ENCODE measurements around the gene KCTD20. TPM values are rescaled to one million over a fixed set of nuclear protein-coding genes. Genes with fewer than 3 reads are reported as not detected.

Gene KCTD20
- total RNA-seq, 2 experiments from 2014 or later: 73.6 to 84.6 TPM

DNA sequence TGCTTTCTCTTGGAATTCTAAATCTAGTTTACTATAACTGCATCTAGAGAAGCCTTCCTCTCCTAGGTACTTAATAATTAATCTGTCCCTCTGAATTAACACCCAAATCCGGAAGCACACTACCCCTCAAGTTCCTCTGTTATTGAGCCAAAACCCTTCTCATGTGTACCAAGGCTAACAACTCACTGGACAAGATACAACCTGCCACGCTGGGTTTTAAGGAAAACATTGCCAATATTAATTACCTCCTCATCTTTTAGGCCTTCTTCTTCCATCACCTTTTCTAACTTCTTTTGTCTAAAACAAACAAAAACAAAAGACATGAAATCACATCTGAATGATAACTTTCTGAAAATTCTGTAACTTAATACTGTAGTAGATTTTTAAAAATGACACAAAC is 82.5 kb downstream of the KCTD20 start:
- Histone ChIP-seq H3K79me2 (ENCODE audit: insufficient read depth, low read depth, low read length) (no peaks in the 10 kb centered on the region; the same call in 1 of the 2 replicates), H3K36me3 (ENCODE audit: insufficient read depth, low read length) (peaks cover 83% of the 10 kb centered on the region), H3K9me3 (ENCODE audit: low read length) (no peaks in the 10 kb centered on the region), H3K4me3 (ENCODE audit: low read depth, low read length, poor library complexity, severe bottlenecking) (no peak overlapping the region), H3K4me2 (ENCODE audit: low read length) (no peak overlapping the region), H3K27ac (ENCODE audit: low read depth, low read length, poor library complexity, severe bottlenecking) (no peak overlapping the region), H2AFZ (ENCODE audit: low read length) (no peak overlapping the region), H3K9me2 (ENCODE audit: insufficient read depth, low read length) (no peaks in the 10 kb centered on the region), H4K20me1 (ENCODE audit: insufficient read depth, low read length) (no peaks in the 10 kb centered on the region), H3K4me1 (ENCODE audit: insufficient read depth, low read length, poor library complexity, severe bottlenecking) (no peaks in the 10 kb centered on the region)
- TF ChIP-seq CTCF (conservative IDR thresholded peaks at IDR 0.05; ENCODE audit: low read length) (no peak), EZH2phosphoT487 (IDR thresholded peaks at IDR 0.05; ENCODE audit: borderline replicate concordance, low read depth, low read length) (no peak)
- CTCF ChIA-PET (ENCODE audit: unreplicated experiment): no interaction called here
- no peak for DNase-seq (ENCODE audit: low spot score)
- POLR2A ChIA-PET: no interaction called here
- intact Hi-C loops (cut with micrococcal nuclease; ENCODE audit: unreplicated experiment): no loop called here
- no TSS peak for BruUV-seq (replicated peaks)

DNA sequence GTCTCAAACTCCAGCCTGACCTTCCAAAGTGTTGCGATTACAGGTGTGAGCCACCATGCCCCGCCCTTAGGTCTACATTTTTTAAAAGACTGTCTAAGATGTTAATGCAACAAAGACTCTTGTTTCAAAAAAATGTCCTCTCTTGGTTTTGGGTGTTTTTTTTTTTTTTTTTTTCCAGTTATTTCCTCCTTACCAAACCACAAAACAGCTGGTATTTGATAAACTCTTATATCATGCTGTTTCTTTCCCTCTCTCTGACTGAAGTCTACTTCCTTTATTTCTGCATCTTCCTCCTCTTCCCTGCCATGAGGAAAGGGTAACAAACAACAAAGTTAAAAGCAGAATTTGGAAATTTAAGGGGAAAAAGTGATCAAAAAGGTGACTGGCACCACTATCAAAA is 83.3 kb downstream of the KCTD20 start:
- Histone ChIP-seq H3K4me2 (ENCODE audit: low read length) (no peak overlapping the region), H2AFZ (ENCODE audit: low read length) (no peak overlapping the region), H3K79me2 (ENCODE audit: insufficient read depth, low read depth, low read length) (no peaks in the 10 kb centered on the region; the same call in 1 of the 2 replicates), H3K4me1 (ENCODE audit: insufficient read depth, low read length, poor library complexity, severe bottlenecking) (no peaks in the 10 kb centered on the region), H3K9me2 (ENCODE audit: insufficient read depth, low read length) (no peaks in the 10 kb centered on the region), H3K36me3 (ENCODE audit: insufficient read depth, low read length) (peaks cover 82% of the 10 kb centered on the region), H4K20me1 (ENCODE audit: insufficient read depth, low read length) (no peaks in the 10 kb centered on the region), H3K27ac (ENCODE audit: low read depth, low read length, poor library complexity, severe bottlenecking) (no peak overlapping the region), H3K9me3 (ENCODE audit: low read length) (no peaks in the 10 kb centered on the region), H3K4me3 (ENCODE audit: low read depth, low read length, poor library complexity, severe bottlenecking) (no peak overlapping the region)
- ChIA-PET POLR2A (no interaction called here), CTCF (ENCODE audit: unreplicated experiment) (no interaction called here)
- no peak for DNase-seq (ENCODE audit: low spot score)
- no TSS peak for BruUV-seq (replicated peaks)
- TF ChIP-seq EZH2phosphoT487 (IDR thresholded peaks at IDR 0.05; ENCODE audit: borderline replicate concordance, low read depth, low read length) (no peak), CTCF (conservative IDR thresholded peaks at IDR 0.05; ENCODE audit: low read length) (no peak)
- intact Hi-C loops (cut with micrococcal nuclease; ENCODE audit: unreplicated experiment): no loop called here

GRCh38 chr6:36533321-36533720 is 90.5 kb downstream of the KCTD20 start:
- ChIA-PET CTCF (ENCODE audit: unreplicated experiment) (no interaction called here), POLR2A (interaction anchor here (0.6 to 2.2 kb wide), 5 partner anchors 11 to 771 kb away, joined by 3 to 7 read pairs (median 4); no protein-coding TSS in a partner anchor)
- intact Hi-C loops (cut with micrococcal nuclease; ENCODE audit: unreplicated experiment): no loop called here
- no peaks in the 10 kb centered on the region for H3K9me2 ChIP-seq (ENCODE audit: insufficient read depth, low read length)
- no peaks in the 10 kb centered on the region for H3K4me1 ChIP-seq (ENCODE audit: insufficient read depth, low read length, poor library complexity, severe bottlenecking)
- H3K4me2 ChIP-seq (ENCODE audit: low read length): no peak overlapping the region
- no TSS peak for BruUV-seq (replicated peaks)
- H4K20me1 ChIP-seq (ENCODE audit: insufficient read depth, low read length): no peaks in the 10 kb centered on the region
- H3K79me2 ChIP-seq (ENCODE audit: insufficient read depth, low read depth, low read length): peaks cover 51% of the 10 kb centered on the region; the same call in 1 of the 2 replicates
- H2AFZ ChIP-seq (ENCODE audit: low read length): no peak overlapping the region
- TF ChIP-seq EZH2phosphoT487 (IDR thresholded peaks at IDR 0.05; ENCODE audit: borderline replicate concordance, low read depth, low read length) (no peak), CTCF (conservative IDR thresholded peaks at IDR 0.05; ENCODE audit: low read length) (no peak)
- DNase-seq (ENCODE audit: low spot score): no peak
- no peaks in the 10 kb centered on the region for H3K9me3 ChIP-seq (ENCODE audit: low read length)
- H3K27ac ChIP-seq (ENCODE audit: low read depth, low read length, poor library complexity, severe bottlenecking): no peak overlapping the region
- H3K36me3 ChIP-seq (ENCODE audit: insufficient read depth, low read length): peaks cover 94% of the 10 kb centered on the region
- H3K4me3 ChIP-seq (ENCODE audit: low read depth, low read length, poor library complexity, severe bottlenecking): no peak overlapping the region

All from OCI-LY7 (cell line).